K562 (cell line): Measurements from ENCODE around the gene VPREB3. TPM values are rescaled to one million over a fixed set of nuclear protein-coding genes. Genes with fewer than 3 reads are reported as not detected.

Source experiments
- ATAC-seq: fragments of 200-7000 bp; cut with Tn5 transposase; 3 replicates; pipeline ENCODE4 v1.9.1; 2020; ENCODE audit warnings: moderate library complexity
- BruUV-seq: library from RNA; stranded (reverse); fragments of 400-500 nt; replicated peaks from 2 replicates; lab custom pipeline; 2021; lab: Mats Ljungman, UMichigan
- CTCF ChIA-PET: fragments of 300-600 bp; formaldehyde crosslinking; extraction: SDS; loops from one replicate; lab custom pipeline; 2021; ENCODE audit warnings: low intra/inter-chr PET ratio; lab: Yijun Ruan, JAX
- POLR2A ChIA-PET: fragments of 300-600, 350-650 bp; sonication (Branson Sonifier 250); formaldehyde crosslinking; extraction: SDS; loops from one replicate; lab custom pipeline; 2021; ENCODE audit warnings: antibody characterized with exemption, inconsistent platforms; lab: Yijun Ruan, JAX
- DNase-seq, 4 experiments: peaks; one replicate each; pipeline versions ENCODE4 v3.0.0 to v3.0.0-alpha.2; 2011 to 2018; ENCODE audit warnings: low spot score in 3 of 4, mixed read lengths in 3 of 4; ENCODE audit errors: extremely low read depth in 1 of 4
- FAIRE-seq: peaks from 2 replicates; lab custom pipeline; 2011; peaks lifted over from hg19 to GRCh38; lab: Jason Lieb, UNC
- H2AFZ ChIP-seq: 2 replicates; pipeline ENCODE4 v1.6.0; 2011; ENCODE audit warnings: low read depth, low read length, control low read depth, inconsistent platforms
- H3K27ac ChIP-seq: fragments of 200-600 bp; 3 replicates; pipeline ENCODE4 v1.8.0; 2011; ENCODE audit warnings: low read depth, mild to moderate bottlenecking, control low read depth, inconsistent platforms, low read length, moderate library complexity, mixed read lengths; ENCODE audit errors: extremely low read depth
- H3K27me3 ChIP-seq, 2 experiments: fragments of 300-600 bp in 1 of 2; 2 replicates in 1 of 2; 3 replicates in 1 of 2; pipeline versions ENCODE4 v1.6.0 to v1.8.0; 2011; ENCODE audit warnings: inconsistent platforms in 2 of 2, low read length in 2 of 2, mild to moderate bottlenecking in 1 of 2, mixed read lengths in 1 of 2, moderate library complexity in 1 of 2; ENCODE audit not compliant: control insufficient read depth in 2 of 2, insufficient read depth in 2 of 2
- H3K36me3 ChIP-seq: fragments of 300-600 bp; 3 replicates; pipeline ENCODE4 v1.8.0; 2011; ENCODE audit warnings: mild to moderate bottlenecking, low read length, inconsistent platforms; ENCODE audit not compliant: control insufficient read depth, insufficient read depth
- H3K4me1 ChIP-seq, 2 experiments: fragments of 200-600 bp in 1 of 2; replicated peaks in 1 of 2; 2 replicates in 1 of 2; 3 replicates in 1 of 2; pipeline versions ENCODE4 v1.5.1 to v1.8.0; 2011; ENCODE audit warnings: inconsistent platforms in 2 of 2, low read length in 2 of 2, mild to moderate bottlenecking in 1 of 2, mixed read lengths in 1 of 2, moderate library complexity in 1 of 2; ENCODE audit not compliant: control insufficient read depth in 2 of 2, insufficient read depth in 2 of 2
- H3K4me2 ChIP-seq: 2 replicates; pipeline ENCODE4 v1.6.1; 2011; ENCODE audit warnings: low read length, control low read depth, inconsistent platforms, mixed read lengths; ENCODE audit not compliant: insufficient read depth
- H3K4me3 ChIP-seq: fragments of 200-600 bp; sonication (generic), shearing (Covaris generic); 2 replicates; pipeline ENCODE4 v1.5.1; 2016; ENCODE audit warnings: control low read depth, inconsistent platforms
- H3K79me2 ChIP-seq: fragments of 200-600 bp; 3 replicates; pipeline ENCODE4 v1.8.0; 2011; ENCODE audit warnings: low read length, inconsistent platforms; ENCODE audit not compliant: control insufficient read depth, insufficient read depth
- H3K9ac ChIP-seq, 2 experiments: 2 replicates each; pipeline versions ENCODE4 v1.6.0 to v1.6.1; 2011; ENCODE audit warnings: low read depth in 2 of 2, low read length in 2 of 2, control low read depth in 1 of 2, inconsistent platforms in 1 of 2, mild to moderate bottlenecking in 1 of 2, mixed read lengths in 1 of 2; ENCODE audit not compliant: insufficient read depth in 1 of 2
- H3K9me1 ChIP-seq: one replicate; pipeline ENCODE4 v1.6.0; 2011; ENCODE audit warnings: inconsistent platforms, mild to moderate bottlenecking, low read length, moderate library complexity; ENCODE audit not compliant: control insufficient read depth, insufficient read depth
- H3K9me3 ChIP-seq: replicated peaks from 2 replicates; pipeline ENCODE4 v1.5.1; 2011; ENCODE audit warnings: low read depth, low read length, inconsistent platforms; ENCODE audit not compliant: control insufficient read depth, insufficient read depth
- H4K20me1 ChIP-seq: replicated peaks from 2 replicates; pipeline ENCODE4 v1.6.1; 2011; ENCODE audit warnings: low read length, inconsistent platforms, mixed read lengths; ENCODE audit not compliant: control insufficient read depth, insufficient read depth
- ATF3 ChIP-seq, 2 experiments: fragments of 450-650 bp in 1 of 2; sonication (generic) in 1 of 2; formaldehyde crosslinking in 1 of 2; IDR thresholded peaks in 1 of 2; conservative IDR thresholded peaks in 1 of 2; 2 replicates each; pipeline versions ENCODE4 v1.6.1 to v1.8.1; 2016 to 2023; ENCODE audit warnings: mild to moderate bottlenecking in 2 of 2, moderate library complexity in 2 of 2, inconsistent platforms in 1 of 2, missing genetic modification reagents in 1 of 2
- DMBX1 ChIP-seq: fragments of 250-450 bp; sonication (Bioruptor Pico); IDR thresholded peaks from 2 replicates; pipeline ENCODE4 v1.8.0; 2022; ENCODE audit warnings: inconsistent platforms, mild to moderate bottlenecking, moderate library complexity, borderline replicate concordance
- ETS2 ChIP-seq: IDR thresholded peaks from 2 replicates; pipeline ENCODE4 v1.6.1; 2016; ENCODE audit warnings: borderline replicate concordance, missing genetic modification characterization, mild to moderate bottlenecking, moderate library complexity, missing compliant biosample characterization; ENCODE audit not compliant: poor library complexity, severe bottlenecking
- FOXJ2 ChIP-seq: fragments of 200-800 bp; sonication (Bioruptor generic); IDR thresholded peaks from 2 replicates; pipeline ENCODE4 v1.6.1; 2016; ENCODE audit warnings: missing genetic modification characterization, missing compliant biosample characterization
- KAT2B ChIP-seq: IDR thresholded peaks from one replicate; pipeline ENCODE4 v1.6.1; 2012; ENCODE audit warnings: low read depth, mild to moderate bottlenecking, control low read depth, inconsistent platforms, low read length, moderate library complexity
- PRMT5 ChIP-seq: sonication (generic); formaldehyde crosslinking; IDR thresholded peaks from 2 replicates; pipeline ENCODE4 v1.5.0; 2020; ENCODE audit warnings: missing genetic modification reagents
- SAFB ChIP-seq: fragments of 200-400 bp; formaldehyde crosslinking; IDR thresholded peaks from 2 replicates; pipeline ENCODE4 v1.6.1; 2017; ENCODE audit warnings: low read depth, low read length, borderline replicate concordance
- U2AF1 ChIP-seq: fragments of 200-400 bp; formaldehyde crosslinking; optimal IDR thresholded peaks from 2 replicates; pipeline ENCODE3; 2017; ENCODE audit warnings: mild to moderate bottlenecking, low read depth, low read length, moderate library complexity
- XRCC3 ChIP-seq: fragments of 450-650 bp; IDR thresholded peaks from 2 replicates; pipeline ENCODE4 v1.6.1; 2017; ENCODE audit warnings: mild to moderate bottlenecking, moderate library complexity
- ZBTB1 ChIP-seq: sonication (generic); formaldehyde crosslinking; IDR thresholded peaks from 2 replicates; pipeline ENCODE4 v1.8.1; 2023; ENCODE audit warnings: missing genetic modification reagents, low read depth, mild to moderate bottlenecking, borderline replicate concordance
- ZFP36 ChIP-seq: fragments of 150-350 bp; IDR thresholded peaks from 2 replicates; pipeline ENCODE4 v1.6.1; 2018; ENCODE audit warnings: low read length, low read depth; ENCODE audit not compliant: partially characterized antibody
- ZNF232 ChIP-seq: sonication (generic); formaldehyde crosslinking; IDR thresholded peaks from 2 replicates; pipeline ENCODE4 v1.8.0; 2022; ENCODE audit warnings: mild to moderate bottlenecking, missing genetic modification reagents
- WGBS: fragments of 100-300 bp; shearing (Covaris generic); methylation state at CpG from one replicate; pipeline ENCODE4 v1.1.6; 2016; ENCODE audit warnings: low coverage, mixed read lengths; ENCODE audit not compliant: insufficient coverage; ENCODE audit errors: missing lambda C conversion rate; 5-methylcytosine and 5-hydroxymethylcytosine counted together
- in situ Hi-C: fragments of 300-500 bp; cut with MboI; formaldehyde crosslinking; loops from 4 replicates; pipeline ENCODE4 v1.15.0; 2018; ENCODE audit warnings: inconsistent platforms, mixed read lengths
- intact Hi-C: fragments of 100-400 bp; cut with micrococcal nuclease; formaldehyde crosslinking; loops from 2 replicates; pipeline ENCODE4 v1.14.2; 2022
- polyA plus RNA-seq, 8 experiments: library from polyadenylated mRNA; depleted of rRNA in 4 of 8; stranded (reverse) in 5 of 8; unstranded in 3 of 8; fragments of >200 nt; fragmentation: Nextera tagmentation in 2 of 8; fragmentation: Illumina TruSeq in 1 of 8; extraction: Ambion mirVana in 2 of 8; extraction: Trizol in 1 of 8; gene quantifications; 2 replicates each; pipeline versions ENCODE4 v1.2.1 to v1.2.3, GENCODE V29; 2011 to 2014; ENCODE audit warnings: inconsistent platforms in 1 of 8, missing spikeins in 1 of 8
- total RNA-seq, 7 experiments: library from RNA; depleted of rRNA in 6 of 7; stranded (reverse); fragments of >200 nt in 6 of 7; fragmentation: Illumina TruSeq in 2 of 7; extraction: Trizol in 2 of 7; gene quantifications; 2 replicates each; pipeline versions ENCODE4 v1.2.1 to v1.2.3, GENCODE V29; 2011 to 2021; ENCODE audit warnings: low replicate concordance in 1 of 7

Gene VPREB3
- total and polyA plus RNA-seq, 9 of the 15 experiments (the other 6 are each of a cell fraction or from before 2014, with no cell fraction given): 0.14 to 0.71 (median 0.20) TPM; not detected in 6

- DNase-seq (no peak), ATAC-seq (no peak), FAIRE-seq (no peak)
- no peak for TF ChIP-seq XRCC3
- TF ChIP-seq ZFP36: peak; percentile 27
- intact Hi-C loops (no loop called here), in situ Hi-C loops (no loop called here)
- Histone ChIP-seq H3K79me2 (no peaks in the 10 kb centered on the region), H3K27me3 (no peaks in the 10 kb centered on the region), H3K4me3 (no peak overlapping the region), H4K20me1 (no peaks in the 10 kb centered on the region), H3K4me1 (peaks cover 3 to 23% of the 10 kb centered on the region in 2 experiments; a peak in 3 of 5 replicates), H2AFZ (no peak overlapping the region), H3K4me2 (no peak overlapping the region), H3K9me3 (no peaks in the 10 kb centered on the region), H3K9me1 (no peaks in the 10 kb centered on the region), H3K36me3 (no peaks in the 10 kb centered on the region), H3K27ac (no peak overlapping the region), H3K9ac (no peak overlapping the region; a peak in 1 of 4 replicates)
- 46% methylated on average over 11 of the region's 12 CpGs for WGBS
- ChIA-PET CTCF (no interaction called here), POLR2A (interaction anchor here (1.2 to 2.3 kb wide), 2 partner anchors 10 to 13 kb away, joined by 3 to 6 read pairs; partner anchors contain the start of gene SMARCB1)
- no TSS peak for BruUV-seq
Observed at GRCh38 chr22:23774114-23774921, 20.1 kb upstream of the VPREB3 start.

- ChIA-PET POLR2A (interaction anchor here (2.3 kb wide), 1 partner anchor 14 kb away, joined by 6 read pairs; the partner anchor contains the start of gene SMARCB1), CTCF (interaction anchor here (0.6 kb wide), 1 partner anchor 74 kb away, joined by 5 read pairs; no protein-coding TSS in a partner anchor)
- intact Hi-C loops (no loop called here), in situ Hi-C loops (no loop called here)
- H3K27ac ChIP-seq: no peak overlapping the region
- no peaks in the 10 kb centered on the region for H3K9me3 ChIP-seq
- no peaks in the 10 kb centered on the region for H3K27me3 ChIP-seq
- H3K9ac ChIP-seq: peak overlapping the region; percentile 49 to 88; a peak in 3 of 4 replicates
- peak overlapping the region; percentile 75 for H3K4me2 ChIP-seq
- no peak overlapping the region; the same call in 1 of the 2 replicates for H3K4me3 ChIP-seq
- TSS peak; percentile 56 for BruUV-seq
- no peak for FAIRE-seq
- DNase-seq: no peak
- H4K20me1 ChIP-seq: no peaks in the 10 kb centered on the region
- no peaks in the 10 kb centered on the region for H3K9me1 ChIP-seq
- H3K79me2 ChIP-seq: no peaks in the 10 kb centered on the region
- no peaks in the 10 kb centered on the region for H3K36me3 ChIP-seq
- WGBS: 58% methylated on average over 4 of the region's 7 CpGs
- peak overlapping the region; percentile 83; the same call in 1 of the 2 replicates for H2AFZ ChIP-seq
- ATAC-seq: no peak
- peaks cover 3 to 23% of the 10 kb centered on the region in 2 experiments; a peak in 3 of 5 replicates for H3K4me1 ChIP-seq
- TF ChIP-seq ZBTB1 (CRISPR knock-in tag) (no peak), U2AF1 (no peak), ETS2 (no peak), ZNF232 (CRISPR knock-in tag) (no peak), SAFB (no peak), DMBX1 (CRISPR knock-in tag) (no peak), PRMT5 (CRISPR knock-in tag) (no peak), ATF3 (IDR thresholded peaks at IDR 0.05) (no peak), ATF3 (CRISPR knock-in tag; conservative IDR thresholded peaks at IDR 0.05) (no peak), FOXJ2 (tag) (no peak), KAT2B (no peak)
Observed at GRCh38 chr22:23773483-23774113, 19.4 kb upstream of the VPREB3 start.
